Measurements from ENCODE around the gene RPL7A. TPM values are rescaled to one million over a fixed set of nuclear protein-coding genes. Genes with fewer than 3 reads are reported as not detected.
A peak's percentile ranks its signal among the peaks of the same experiment; 100 is the strongest.

RPL7A gene
- total and polyA plus RNA-seq, 2 of the 13 experiments (the other 11 are each of a cell fraction or from before 2014, with no cell fraction given), result 2,401 to 2,938 TPM

GRCh38 chr9:133368249-133368881 lies 20.3 kb downstream of the RPL7A start:
- Histone ChIP-seq H2AFZ (ENCODE audit: low read length) (no peak overlapping the region), H3K27ac (ENCODE audit: extremely low read length, insufficient read depth, low read length) (no peak overlapping the region), H3K9me3 (ENCODE audit: low read length) (no peaks in the 10 kb centered on the region), H3K79me2 (ENCODE audit: insufficient read depth, low read length) (peaks cover 84% of the 10 kb centered on the region), H3K9ac (ENCODE audit: insufficient read depth, low read depth, low read length) (no peak overlapping the region), H4K20me1 (ENCODE audit: insufficient read depth, low read length) (peaks cover 92% of the 10 kb centered on the region), H3K36me3 (replicated peaks in 1 of 2; ENCODE audit: control insufficient read depth in 1 of 2, insufficient read depth in 2 of 2, low read length in 2 of 2) (peaks cover 24 to 97% of the 10 kb centered on the region in 2 experiments), H3K4me3 (replicated peaks in 1 of 3; ENCODE audit: insufficient read depth in 1 of 3, low read depth in 2 of 3, low read length in 3 of 3) (no peak overlapping the region), H3K4me2 (ENCODE audit: low read depth, low read length) (no peak overlapping the region), H3K27me3 (ENCODE audit: control insufficient read depth in 1 of 2, insufficient read depth in 2 of 2, low read length in 2 of 2) (no peaks in the 10 kb centered on the region), H3K4me1 (ENCODE audit: insufficient read depth, low read length) (peaks cover 52% of the 10 kb centered on the region)
- FAIRE-seq (no peak), ATAC-seq (no peak), DNase-seq (ENCODE audit: low spot score) (no peak)
- BruUV-seq (replicated peaks), result no TSS peak
- ChIA-PET CTCF (ENCODE audit: low intra/inter-chr PET ratio, low total read pairs) (no interaction called here), POLR2A (no interaction called here)
- intact Hi-C loops (cut with micrococcal nuclease; ENCODE audit: unreplicated experiment), result no loop called here
- in situ Hi-C loops (cut with HindIII; ENCODE audit: extremely low pct_ligation_motif_present, low pct_unique_long_range_greater_than_20kb), result no loop called here
- WGBS (ENCODE audit: low lambda C conversion rate), result 89% methylated on average over 13 of the region's 18 CpGs
- 0 out of 2 replicates have a peak, but pooled peaks have one; percentile 28 for TF ChIP-seq RBFOX2 (IDR thresholded peaks at IDR 0.05; ENCODE audit: low read depth, low read length)
- no peak for TF ChIP-seq ESRRA (CRISPR knock-in tag; IDR thresholded peaks at IDR 0.05; ENCODE audit: low read depth)
- TF ChIP-seq ZNF784 (CRISPR knock-in tag; IDR thresholded peaks at IDR 0.05; ENCODE audit: borderline replicate concordance), result no peak
- TF ChIP-seq ZNF878 (CRISPR knock-in tag; IDR thresholded peaks at IDR 0.05), result no peak
- no peak for TF ChIP-seq ZNF775 (CRISPR knock-in tag; IDR thresholded peaks at IDR 0.05; ENCODE audit: borderline replicate concordance)
- 0 out of 2 replicates have a peak, but pooled peaks have one; percentile 26 for TF ChIP-seq ARID4A (CRISPR knock-in tag; IDR thresholded peaks at IDR 0.05; ENCODE audit: borderline replicate concordance)
- TF ChIP-seq USF2 (IDR thresholded peaks at IDR 0.05; ENCODE audit: low read depth, low read length), result no peak
- no peak for TF ChIP-seq USF2 (CRISPR knock-in tag; IDR thresholded peaks at IDR 0.05; ENCODE audit: borderline replicate concordance)
- no peak for TF ChIP-seq BCL3 (CRISPR knock-in tag; IDR thresholded peaks at IDR 0.05)
- TF ChIP-seq MTA1 (CRISPR knock-in tag; IDR thresholded peaks at IDR 0.05; ENCODE audit: borderline replicate concordance), result no peak
- no peak for TF ChIP-seq RFXAP (CRISPR knock-in tag; IDR thresholded peaks at IDR 0.05; ENCODE audit: borderline replicate concordance)
- no peak for TF ChIP-seq FOSL2 (CRISPR knock-in tag; IDR thresholded peaks at IDR 0.05)
- no peak for TF ChIP-seq SCMH1 (CRISPR knock-in tag; IDR thresholded peaks at IDR 0.05; ENCODE audit: borderline replicate concordance)
- no peak for TF ChIP-seq YEATS4 (CRISPR knock-in tag; IDR thresholded peaks at IDR 0.05; ENCODE audit: borderline replicate concordance)
- no peak for TF ChIP-seq WIZ (CRISPR knock-in tag; IDR thresholded peaks at IDR 0.05)
- TF ChIP-seq KDM3A (CRISPR knock-in tag; IDR thresholded peaks at IDR 0.05; ENCODE audit: low read depth), result no peak

All from HepG2 (cell line).